HepG2 (cell line): Measurements from ENCODE around the gene AFG1L. TPM values are rescaled to one million over a fixed set of nuclear protein-coding genes. Genes with fewer than 3 reads are reported as not detected.

Source experiments
- EP300 ChIP-seq, 3 experiments: sonication (generic) in 1 of 3; formaldehyde crosslinking in 1 of 3; IDR thresholded peaks; 2 replicates each; pipeline versions ENCODE4 v1.5.1 to v1.6.1; 2011 to 2020; ENCODE audit warnings: low read depth in 2 of 3, low read length in 2 of 3, borderline replicate concordance in 1 of 3, improper control_type of control experiment in 1 of 3, mild to moderate bottlenecking in 1 of 3, missing genetic modification reagents in 1 of 3, moderate library complexity in 1 of 3
- NR1H2 ChIP-seq: sonication (generic); formaldehyde crosslinking; IDR thresholded peaks from 2 replicates; pipeline ENCODE4 v1.8.1; 2022; ENCODE audit warnings: low read depth, missing genetic modification reagents, borderline replicate concordance
- POGZ ChIP-seq: sonication (generic); formaldehyde crosslinking; IDR thresholded peaks from 2 replicates; pipeline ENCODE4 v1.4.0; 2020; ENCODE audit warnings: mild to moderate bottlenecking, missing genetic modification reagents
- STAT6 ChIP-seq: sonication (generic); formaldehyde crosslinking; IDR thresholded peaks from 2 replicates; pipeline ENCODE4 v1.4.0; 2020; ENCODE audit warnings: missing genetic modification reagents, mild to moderate bottlenecking, borderline replicate concordance
- ZBTB40 ChIP-seq, 2 experiments: fragments of 450-650 bp in 1 of 2; sonication (generic) in 1 of 2; formaldehyde crosslinking in 1 of 2; IDR thresholded peaks; 2 replicates each; pipeline versions ENCODE4 v1.6.1 to v1.8.0; 2016 to 2022; ENCODE audit warnings: antibody characterized with exemption in 1 of 2, mild to moderate bottlenecking in 1 of 2, missing genetic modification reagents in 1 of 2
- ZNF556 ChIP-seq: sonication (generic); formaldehyde crosslinking; IDR thresholded peaks from 2 replicates; pipeline ENCODE4 v1.4.0; 2020; ENCODE audit warnings: mild to moderate bottlenecking, missing genetic modification reagents, borderline replicate concordance
- polyA plus RNA-seq, 8 experiments: library from polyadenylated mRNA; depleted of rRNA in 3 of 8; stranded (reverse) in 7 of 8; unstranded in 1 of 8; fragments of >200 nt; fragmentation: Illumina TruSeq in 4 of 8; extraction: Trizol in 4 of 8; gene quantifications; 2 replicates each; pipeline versions ENCODE4 v1.2.1 to v1.2.3, GENCODE V29; 2011 to 2016; ENCODE audit warnings: low read depth in 4 of 8, missing spikeins in 1 of 8, mixed read lengths in 1 of 8; ENCODE audit not compliant: insufficient read depth in 1 of 8
- total RNA-seq, 5 experiments: library from RNA; depleted of rRNA; stranded (reverse); fragments of >200 nt; fragmentation: Illumina TruSeq; extraction: Trizol; gene quantifications; 2 replicates each; pipeline ENCODE4 v1.2.3, GENCODE V29; 2016; ENCODE audit warnings: low read depth in 1 of 5
- TF ChIP-seq, protein P1 (sequence below): IDR thresholded peaks from 2 replicates; pipeline ENCODE4 v1.4.0; 2020; ENCODE audit warnings: mild to moderate bottlenecking, missing genetic modification reagents
- TF ChIP-seq, protein P2 (sequence below): sonication (generic); formaldehyde crosslinking; conservative IDR thresholded peaks from 2 replicates; pipeline ENCODE4 v1.8.0; 2022; ENCODE audit warnings: mild to moderate bottlenecking, moderate library complexity, missing genetic modification reagents

AFG1L gene
- total and polyA plus RNA-seq, 2 of the 13 experiments (the other 11 are each of a cell fraction or from before 2014, with no cell fraction given) = 3.1 to 14.0 TPM

- no peak for TF ChIP-seq ZBTB40 (IDR thresholded peaks at IDR 0.05)
- peak; percentile 67; the same call in 1 of the 2 replicates for TF ChIP-seq ZBTB40 (CRISPR knock-in tag; IDR thresholded peaks at IDR 0.05)
- TF ChIP-seq STAT6 (CRISPR knock-in tag) = no peak
- no peak for TF ChIP-seq NR1H2 (CRISPR knock-in tag)
- peak; percentile 91 for TF ChIP-seq POGZ (CRISPR knock-in tag)
- TF ChIP-seq, protein P1, sequence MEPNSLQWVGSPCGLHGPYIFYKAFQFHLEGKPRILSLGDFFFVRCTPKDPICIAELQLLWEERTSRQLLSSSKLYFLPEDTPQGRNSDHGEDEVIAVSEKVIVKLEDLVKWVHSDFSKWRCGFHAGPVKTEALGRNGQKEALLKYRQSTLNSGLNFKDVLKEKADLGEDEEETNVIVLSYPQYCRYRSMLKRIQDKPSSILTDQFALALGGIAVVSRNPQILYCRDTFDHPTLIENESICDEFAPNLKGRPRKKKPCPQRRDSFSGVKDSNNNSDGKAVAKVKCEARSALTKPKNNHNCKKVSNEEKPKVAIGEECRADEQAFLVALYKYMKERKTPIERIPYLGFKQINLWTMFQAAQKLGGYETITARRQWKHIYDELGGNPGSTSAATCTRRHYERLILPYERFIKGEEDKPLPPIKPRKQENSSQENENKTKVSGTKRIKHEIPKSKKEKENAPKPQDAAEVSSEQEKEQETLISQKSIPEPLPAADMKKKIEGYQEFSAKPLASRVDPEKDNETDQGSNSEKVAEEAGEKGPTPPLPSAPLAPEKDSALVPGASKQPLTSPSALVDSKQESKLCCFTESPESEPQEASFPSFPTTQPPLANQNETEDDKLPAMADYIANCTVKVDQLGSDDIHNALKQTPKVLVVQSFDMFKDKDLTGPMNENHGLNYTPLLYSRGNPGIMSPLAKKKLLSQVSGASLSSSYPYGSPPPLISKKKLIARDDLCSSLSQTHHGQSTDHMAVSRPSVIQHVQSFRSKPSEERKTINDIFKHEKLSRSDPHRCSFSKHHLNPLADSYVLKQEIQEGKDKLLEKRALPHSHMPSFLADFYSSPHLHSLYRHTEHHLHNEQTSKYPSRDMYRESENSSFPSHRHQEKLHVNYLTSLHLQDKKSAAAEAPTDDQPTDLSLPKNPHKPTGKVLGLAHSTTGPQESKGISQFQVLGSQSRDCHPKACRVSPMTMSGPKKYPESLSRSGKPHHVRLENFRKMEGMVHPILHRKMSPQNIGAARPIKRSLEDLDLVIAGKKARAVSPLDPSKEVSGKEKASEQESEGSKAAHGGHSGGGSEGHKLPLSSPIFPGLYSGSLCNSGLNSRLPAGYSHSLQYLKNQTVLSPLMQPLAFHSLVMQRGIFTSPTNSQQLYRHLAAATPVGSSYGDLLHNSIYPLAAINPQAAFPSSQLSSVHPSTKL (CRISPR knock-in tag) = peak; percentile 61
- TF ChIP-seq EP300 (IDR thresholded peaks at IDR 0.05; ENCODE audit: low read depth in 2 of 2, low read length in 2 of 2) = no peak
- no peak for TF ChIP-seq EP300 (CRISPR knock-in tag; IDR thresholded peaks at IDR 0.05; ENCODE audit: borderline replicate concordance)
- TF ChIP-seq, protein P2, sequence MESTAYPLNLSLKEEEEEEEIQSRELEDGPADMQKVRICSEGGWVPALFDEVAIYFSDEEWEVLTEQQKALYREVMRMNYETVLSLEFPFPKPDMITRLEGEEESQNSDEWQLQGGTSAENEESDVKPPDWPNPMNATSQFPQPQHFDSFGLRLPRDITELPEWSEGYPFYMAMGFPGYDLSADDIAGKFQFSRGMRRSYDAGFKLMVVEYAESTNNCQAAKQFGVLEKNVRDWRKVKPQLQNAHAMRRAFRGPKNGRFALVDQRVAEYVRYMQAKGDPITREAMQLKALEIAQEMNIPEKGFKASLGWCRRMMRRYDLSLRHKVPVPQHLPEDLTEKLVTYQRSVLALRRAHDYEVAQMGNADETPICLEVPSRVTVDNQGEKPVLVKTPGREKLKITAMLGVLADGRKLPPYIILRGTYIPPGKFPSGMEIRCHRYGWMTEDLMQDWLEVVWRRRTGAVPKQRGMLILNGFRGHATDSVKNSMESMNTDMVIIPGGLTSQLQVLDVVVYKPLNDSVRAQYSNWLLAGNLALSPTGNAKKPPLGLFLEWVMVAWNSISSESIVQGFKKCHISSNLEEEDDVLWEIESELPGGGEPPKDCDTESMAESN (CRISPR knock-in tag) = peak; percentile 55; the same call in 1 of the 2 replicates
- peak; percentile 78; the same call in 1 of the 2 replicates for TF ChIP-seq ZNF556 (CRISPR knock-in tag)
Observed at GRCh38 chr6:108260809-108261569, 33.9 kb upstream of the AFG1L start, which contains the start of gene SNX3 (continued).
